Breast epithelium (tissue), 3 donors: Measurements from ENCODE around the gene TP53.

Experiments
- POLR2A ChIP-seq: fragments of 450-650 bp; IDR thresholded peaks from one replicate; pipeline ENCODE4 v1.6.1; 2016; ENCODE audit warnings: antibody characterized with exemption, mild to moderate bottlenecking, moderate library complexity
- POLR2AphosphoS5 ChIP-seq, 3 donors: sonication (generic); formaldehyde crosslinking; IDR thresholded peaks; one replicate each; pipeline ENCODE4 v1.6.1; 2017; ENCODE audit warnings: antibody characterized with exemption in 3 of 3
- TF ChIP-seq, protein P1 (sequence below), 3 donors: fragments of 450-650 bp; IDR thresholded peaks; one replicate each; pipeline ENCODE4 v1.5.1; 2016 to 2017; ENCODE audit warnings: antibody characterized with exemption in 3 of 3, mild to moderate bottlenecking in 3 of 3, moderate library complexity in 3 of 3

DNA sequence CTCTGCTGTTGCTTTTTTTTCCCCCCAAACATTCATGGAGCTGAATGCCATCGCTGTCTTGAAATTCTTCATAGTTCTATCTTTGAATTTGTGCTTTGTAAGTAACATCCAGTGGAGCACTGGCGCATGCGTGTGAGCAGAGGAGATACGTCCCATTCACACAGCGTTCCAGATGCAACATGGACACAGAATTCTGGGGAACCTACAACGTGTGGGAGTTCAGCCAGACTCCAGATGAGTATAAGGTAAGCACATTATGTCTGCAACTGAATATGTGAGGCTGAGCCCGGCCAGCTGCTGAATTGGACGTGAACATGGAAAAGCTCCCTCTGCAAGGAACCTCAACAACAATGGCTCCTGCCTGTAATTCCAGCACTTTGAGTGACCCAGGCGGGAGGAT lies 40.8 kb downstream of the TP53 start:
- TF ChIP-seq, protein P1, sequence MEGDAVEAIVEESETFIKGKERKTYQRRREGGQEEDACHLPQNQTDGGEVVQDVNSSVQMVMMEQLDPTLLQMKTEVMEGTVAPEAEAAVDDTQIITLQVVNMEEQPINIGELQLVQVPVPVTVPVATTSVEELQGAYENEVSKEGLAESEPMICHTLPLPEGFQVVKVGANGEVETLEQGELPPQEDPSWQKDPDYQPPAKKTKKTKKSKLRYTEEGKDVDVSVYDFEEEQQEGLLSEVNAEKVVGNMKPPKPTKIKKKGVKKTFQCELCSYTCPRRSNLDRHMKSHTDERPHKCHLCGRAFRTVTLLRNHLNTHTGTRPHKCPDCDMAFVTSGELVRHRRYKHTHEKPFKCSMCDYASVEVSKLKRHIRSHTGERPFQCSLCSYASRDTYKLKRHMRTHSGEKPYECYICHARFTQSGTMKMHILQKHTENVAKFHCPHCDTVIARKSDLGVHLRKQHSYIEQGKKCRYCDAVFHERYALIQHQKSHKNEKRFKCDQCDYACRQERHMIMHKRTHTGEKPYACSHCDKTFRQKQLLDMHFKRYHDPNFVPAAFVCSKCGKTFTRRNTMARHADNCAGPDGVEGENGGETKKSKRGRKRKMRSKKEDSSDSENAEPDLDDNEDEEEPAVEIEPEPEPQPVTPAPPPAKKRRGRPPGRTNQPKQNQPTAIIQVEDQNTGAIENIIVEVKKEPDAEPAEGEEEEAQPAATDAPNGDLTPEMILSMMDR (IDR thresholded peaks at IDR 0.05): no peak
- TF ChIP-seq POLR2A: no peak
- no peak for TF ChIP-seq POLR2AphosphoS5 (IDR thresholded peaks at IDR 0.05)
